ENCODE data around the gene HOOK2.

DNA sequence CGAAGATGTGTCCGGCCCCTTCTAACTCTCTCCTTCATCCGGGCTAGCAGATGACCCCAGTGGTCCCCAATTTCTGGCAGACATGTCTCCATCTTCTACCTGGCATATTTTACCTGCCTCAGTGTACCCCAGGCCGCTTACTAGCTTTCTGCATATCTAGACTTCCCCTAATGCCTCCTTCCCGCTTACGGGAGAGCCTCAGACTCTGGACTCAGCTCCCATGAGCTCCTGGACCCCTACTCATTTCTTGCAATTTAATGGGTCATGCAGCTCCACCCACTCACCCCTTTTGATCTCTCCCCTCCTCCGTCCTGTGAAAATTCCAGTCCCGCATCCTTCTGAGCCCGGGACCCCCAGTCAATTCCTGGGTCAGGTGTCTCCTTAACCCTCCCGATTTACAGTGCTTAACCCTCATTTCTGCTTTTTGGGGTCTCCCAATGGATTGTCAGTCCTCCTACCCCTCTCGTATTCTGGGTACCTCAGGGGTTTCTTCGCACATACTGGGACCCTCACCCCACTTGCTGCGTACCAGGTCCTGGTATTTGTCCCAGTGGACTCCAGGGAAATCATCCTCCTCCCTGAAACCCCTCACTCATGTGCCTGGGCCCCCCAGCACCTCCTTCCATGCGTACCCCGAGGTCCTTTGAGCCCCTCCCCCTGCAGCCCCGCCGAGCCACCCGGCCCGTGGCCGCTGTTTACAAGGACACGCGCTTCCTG is 15.4 kb upstream of the HOOK2 start:
- TF ChIP-seq, protein P1, sequence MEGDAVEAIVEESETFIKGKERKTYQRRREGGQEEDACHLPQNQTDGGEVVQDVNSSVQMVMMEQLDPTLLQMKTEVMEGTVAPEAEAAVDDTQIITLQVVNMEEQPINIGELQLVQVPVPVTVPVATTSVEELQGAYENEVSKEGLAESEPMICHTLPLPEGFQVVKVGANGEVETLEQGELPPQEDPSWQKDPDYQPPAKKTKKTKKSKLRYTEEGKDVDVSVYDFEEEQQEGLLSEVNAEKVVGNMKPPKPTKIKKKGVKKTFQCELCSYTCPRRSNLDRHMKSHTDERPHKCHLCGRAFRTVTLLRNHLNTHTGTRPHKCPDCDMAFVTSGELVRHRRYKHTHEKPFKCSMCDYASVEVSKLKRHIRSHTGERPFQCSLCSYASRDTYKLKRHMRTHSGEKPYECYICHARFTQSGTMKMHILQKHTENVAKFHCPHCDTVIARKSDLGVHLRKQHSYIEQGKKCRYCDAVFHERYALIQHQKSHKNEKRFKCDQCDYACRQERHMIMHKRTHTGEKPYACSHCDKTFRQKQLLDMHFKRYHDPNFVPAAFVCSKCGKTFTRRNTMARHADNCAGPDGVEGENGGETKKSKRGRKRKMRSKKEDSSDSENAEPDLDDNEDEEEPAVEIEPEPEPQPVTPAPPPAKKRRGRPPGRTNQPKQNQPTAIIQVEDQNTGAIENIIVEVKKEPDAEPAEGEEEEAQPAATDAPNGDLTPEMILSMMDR (IDR thresholded peaks at IDR 0.05), result no peak
- TF ChIP-seq POLR2A (IDR thresholded peaks at IDR 0.05), result no peak
